NCI-H1436 (cell line): ENCODE results near the gene MCTP1.

Experiments
- DNase-seq: peaks from one replicate; lab custom pipeline; 2025; lab: John Stamatoyannopoulos, UW

The MCTP1 gene

GRCh38 chr5:94698197-94698596, 586.7 kb downstream of the MCTP1 start:
- DNase-seq, result no peak

DNA sequence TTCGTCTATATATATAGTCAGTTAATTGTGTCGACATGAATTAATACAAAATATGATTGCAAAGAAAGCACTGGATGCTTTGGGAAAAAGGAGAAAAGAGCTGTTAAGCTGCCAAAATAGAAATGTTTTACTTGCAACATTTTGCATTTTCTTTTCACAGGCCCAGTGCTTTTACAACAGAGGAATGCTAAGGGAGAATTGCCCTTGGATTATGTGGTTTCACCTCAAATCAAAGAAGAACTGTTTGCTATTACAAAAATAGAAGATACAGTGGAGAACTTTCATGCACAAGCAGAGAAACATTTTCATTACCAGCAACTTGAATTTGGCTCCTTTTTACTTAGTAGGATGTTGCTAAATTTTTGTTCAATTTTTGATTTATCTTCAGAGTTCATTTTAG, 590.2 kb downstream of the MCTP1 start:
- no peak for DNase-seq

- DNase-seq, result no peak
Measured at GRCh38 chr5:94693845-94694370, 591.0 kb downstream of the MCTP1 start.

GRCh38 chr5:94693043-94693822, 591.7 kb downstream of the MCTP1 start:
- DNase-seq, result peak; percentile 13

- DNase-seq, result no peak
Measured at GRCh38 chr5:94692581-94692980, 592.3 kb downstream of the MCTP1 start.

- no peak for DNase-seq
Measured at GRCh38 chr5:94691949-94692348, 592.9 kb downstream of the MCTP1 start.

DNA sequence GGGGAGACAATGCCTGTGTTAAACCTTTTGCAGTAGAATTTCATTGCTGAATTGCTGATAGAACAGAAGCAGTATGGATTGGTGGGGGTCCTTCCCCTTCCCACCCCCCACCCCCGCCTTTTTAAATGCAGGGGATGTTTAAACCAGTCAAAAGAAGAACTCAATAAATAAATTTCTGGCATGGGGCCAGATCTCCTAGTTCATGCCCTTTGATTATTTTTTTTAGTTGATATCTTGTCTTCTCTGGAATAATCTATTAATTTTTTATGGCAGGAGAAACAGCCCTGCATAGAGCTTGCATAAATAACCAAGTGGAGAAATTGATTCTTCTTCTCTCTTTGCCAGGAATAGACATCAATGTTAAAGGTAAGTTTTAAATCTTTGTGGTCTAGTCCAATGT, 593.6 kb downstream of the MCTP1 start:
- no peak for DNase-seq

DNA sequence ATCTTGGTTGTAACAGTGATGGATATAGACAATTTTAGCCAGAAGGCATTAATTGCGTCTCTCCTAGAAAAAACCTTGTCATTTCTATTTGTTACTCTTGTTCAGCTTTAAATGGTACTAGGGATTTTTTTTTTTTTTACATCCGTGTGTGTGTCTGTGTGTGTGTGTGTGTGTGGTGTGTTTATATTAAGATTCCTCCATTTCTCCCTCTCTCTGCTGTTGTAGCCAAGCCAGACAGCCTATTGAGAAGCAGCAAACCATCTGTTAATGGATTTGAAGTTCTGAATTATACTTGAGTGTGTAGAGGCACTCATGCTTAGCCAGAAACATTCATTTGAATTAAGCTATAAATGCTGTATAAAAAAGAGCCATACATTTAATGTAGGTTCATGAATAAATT, 594.1 kb downstream of the MCTP1 start:
- DNase-seq, result no peak

GRCh38 chr5:94689908-94690307, 595.0 kb downstream of the MCTP1 start:
- DNase-seq, result no peak

GRCh38 chr5:94682814-94683520, 601.9 kb downstream of the MCTP1 start:
- DNase-seq, result no peak

DNA sequence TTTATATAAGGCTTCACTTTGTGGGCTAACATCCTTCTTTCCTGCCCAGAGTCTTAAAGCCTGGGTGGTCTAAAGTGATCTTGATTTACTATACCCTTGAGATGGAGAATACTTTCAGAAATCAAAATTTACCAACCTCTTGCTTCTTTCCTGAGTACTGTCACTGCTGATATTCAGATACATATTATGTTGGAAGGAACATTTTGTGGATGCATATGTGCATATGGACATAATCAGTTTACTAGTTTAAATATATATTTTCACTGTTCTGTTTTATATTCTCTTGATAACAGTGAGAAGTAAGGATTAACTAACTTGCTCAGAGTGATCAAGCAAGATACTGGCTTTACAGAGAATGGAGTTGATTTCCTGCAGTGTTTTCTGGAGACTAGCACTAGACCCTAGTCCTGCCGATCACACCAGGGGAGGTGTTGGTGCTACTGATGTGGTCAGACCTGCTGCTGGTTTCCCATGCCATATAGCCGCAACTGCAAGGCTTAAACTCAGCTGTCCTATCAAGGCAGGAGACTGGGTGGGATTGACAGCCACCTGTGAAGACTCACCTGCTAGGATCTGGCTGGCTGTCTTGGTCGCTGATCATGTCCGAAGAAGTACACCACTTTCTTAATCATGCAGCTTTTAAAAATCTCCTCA, 608.8 kb downstream of the MCTP1 start:
- no peak for DNase-seq

- no peak for DNase-seq
Measured at GRCh38 chr5:94674490-94675382, 610.2 kb downstream of the MCTP1 start.

DNA sequence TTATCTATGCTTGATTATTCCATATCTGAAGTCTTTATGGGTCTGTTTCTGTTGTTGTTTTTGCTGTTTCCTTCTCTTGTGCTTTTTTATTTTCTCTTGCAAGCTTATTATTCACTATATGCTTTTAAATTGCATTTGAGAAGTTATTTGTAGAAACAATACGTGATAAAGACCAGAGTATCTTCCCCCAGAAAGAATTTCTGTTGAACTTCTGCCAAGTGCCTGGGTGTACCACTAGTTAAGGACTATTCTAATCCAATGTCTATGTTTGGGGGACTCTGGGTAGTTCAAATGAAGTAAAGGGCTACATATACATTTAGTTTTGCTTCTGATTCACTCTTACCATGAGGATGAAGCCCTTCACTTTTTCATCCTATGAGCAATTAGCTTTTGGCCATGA, 612.1 kb downstream of the MCTP1 start:
- no peak for DNase-seq

- DNase-seq, result no peak
Measured at GRCh38 chr5:94670726-94671125, 614.2 kb downstream of the MCTP1 start.

GRCh38 chr5:94667937-94668336, 617.0 kb downstream of the MCTP1 start:
- no peak for DNase-seq

- no peak for DNase-seq
Measured at GRCh38 chr5:94661086-94661485, 623.8 kb downstream of the MCTP1 start.

DNA sequence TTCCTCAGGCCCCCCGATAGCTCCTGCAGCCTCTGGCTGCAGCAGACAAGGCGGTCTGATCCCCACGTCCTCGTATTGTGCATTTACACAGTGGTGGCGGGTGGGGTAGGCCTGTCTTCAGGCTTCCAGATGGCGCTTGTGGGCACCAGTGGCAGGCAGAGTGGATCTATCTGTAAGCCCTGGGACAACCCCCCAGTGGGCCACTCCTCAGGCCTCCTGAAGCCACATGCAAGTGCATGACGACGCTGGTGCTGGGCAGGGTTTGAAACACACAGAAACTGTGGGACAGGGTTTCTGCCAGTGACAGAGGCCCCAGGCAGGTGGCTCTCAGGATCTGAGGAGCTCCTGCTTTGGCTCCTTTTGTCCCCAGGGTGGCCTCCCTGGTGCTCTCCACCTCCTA, 624.4 kb downstream of the MCTP1 start:
- DNase-seq, result no peak

GRCh38 chr5:94658272-94658671, 626.6 kb downstream of the MCTP1 start:
- no peak for DNase-seq
